K562 (cell line): ENCODE measurements around the gene MON2. TPM values are rescaled to one million over a fixed set of nuclear protein-coding genes. Genes with fewer than 3 reads are reported as not detected.

Experiments
- ETV1 ChIP-seq: fragments of 450-650 bp; conservative IDR thresholded peaks from 2 replicates; pipeline ENCODE4 v1.6.1; 2016; ENCODE audit warnings: missing genetic modification characterization, control low read depth, low read depth, missing compliant biosample characterization
- ETV5 ChIP-seq: sonication (generic); formaldehyde crosslinking; IDR thresholded peaks from 2 replicates; pipeline ENCODE4 v1.4.0; 2020; ENCODE audit warnings: low read depth, mild to moderate bottlenecking, missing genetic modification reagents
- FOXM1 ChIP-seq, 2 experiments: fragments of 450-650 bp in 1 of 2; sonication (generic) in 1 of 2; formaldehyde crosslinking in 1 of 2; IDR thresholded peaks; 2 replicates each; pipeline versions ENCODE4 v1.6.1 to v1.9.0; 2017 to 2022; ENCODE audit warnings: low read depth in 2 of 2, mild to moderate bottlenecking in 2 of 2, missing genetic modification reagents in 1 of 2, moderate library complexity in 1 of 2
- FOXP1 ChIP-seq: sonication (generic); formaldehyde crosslinking; IDR thresholded peaks from 2 replicates; pipeline ENCODE4 v1.8.0; 2022; ENCODE audit warnings: mild to moderate bottlenecking, missing genetic modification reagents
- HDAC1 ChIP-seq, 2 experiments: fragments of 450-650 bp; IDR thresholded peaks; 2 replicates each; pipeline ENCODE4 v1.6.1; 2016 to 2017; ENCODE audit warnings: inconsistent platforms in 1 of 2, mild to moderate bottlenecking in 1 of 2, moderate library complexity in 1 of 2
- HIVEP1 ChIP-seq: fragments of 250-450 bp; sonication (Bioruptor Pico); IDR thresholded peaks from 2 replicates; pipeline ENCODE4 v1.4.0; 2020; ENCODE audit warnings: mild to moderate bottlenecking
- IRF1 ChIP-seq: sonication (generic); formaldehyde crosslinking; IDR thresholded peaks from 2 replicates; pipeline ENCODE4 v1.8.0; 2022; ENCODE audit warnings: missing genetic modification reagents, mild to moderate bottlenecking, borderline replicate concordance
- KLF6 ChIP-seq: fragments of 250-450 bp; sonication (Bioruptor Pico); IDR thresholded peaks from 2 replicates; pipeline ENCODE4 v1.4.0; 2020; ENCODE audit warnings: mild to moderate bottlenecking, moderate library complexity, borderline replicate concordance
- NR1H2 ChIP-seq: sonication (generic); formaldehyde crosslinking; IDR thresholded peaks from 2 replicates; pipeline ENCODE4 v1.4.0; 2020; ENCODE audit warnings: mild to moderate bottlenecking, missing genetic modification reagents
- REST ChIP-seq, 2 experiments: fragments of 450-650 bp; formaldehyde crosslinking in 1 of 2; IDR thresholded peaks; 2 replicates each; pipeline versions ENCODE4 v1.4.0 to v1.6.1; 2014 to 2020; ENCODE audit warnings: mild to moderate bottlenecking in 2 of 2, borderline replicate concordance in 1 of 2, low read depth in 1 of 2
- SP1 ChIP-seq: sonication (generic); formaldehyde crosslinking; IDR thresholded peaks from 2 replicates; pipeline ENCODE4 v1.8.1; 2022; ENCODE audit warnings: mild to moderate bottlenecking, missing genetic modification reagents
- YY1 ChIP-seq, 3 experiments: IDR thresholded peaks; 2 replicates each; pipeline ENCODE4 v1.6.1; 2011; ENCODE audit warnings: low read length in 2 of 3, mild to moderate bottlenecking in 2 of 3, moderate library complexity in 2 of 3, borderline replicate concordance in 1 of 3, control low read depth in 1 of 3, low read depth in 1 of 3; ENCODE audit not compliant: insufficient read depth in 3 of 3, insufficient replicate concordance in 2 of 3, control insufficient read depth in 1 of 3, insufficient read length in 1 of 3; ENCODE audit errors: extremely low read depth in 1 of 3
- ZNF551 ChIP-seq: fragments of 250-450 bp; sonication (Bioruptor Pico); IDR thresholded peaks from 2 replicates; pipeline ENCODE4 v1.5.0; 2021; ENCODE audit warnings: mild to moderate bottlenecking, moderate library complexity
- polyA plus RNA-seq, 8 experiments: library from polyadenylated mRNA; depleted of rRNA in 4 of 8; stranded (reverse) in 5 of 8; unstranded in 3 of 8; fragments of >200 nt; fragmentation: Nextera tagmentation in 2 of 8; fragmentation: Illumina TruSeq in 1 of 8; extraction: Ambion mirVana in 2 of 8; extraction: Trizol in 1 of 8; gene quantifications; 2 replicates each; pipeline versions ENCODE4 v1.2.1 to v1.2.3, GENCODE V29; 2011 to 2014; ENCODE audit warnings: inconsistent platforms in 1 of 8, missing spikeins in 1 of 8
- total RNA-seq, 7 experiments: library from RNA; depleted of rRNA in 6 of 7; stranded (reverse); fragments of >200 nt in 6 of 7; fragmentation: Illumina TruSeq in 2 of 7; extraction: Trizol in 2 of 7; gene quantifications; 2 replicates each; pipeline versions ENCODE4 v1.2.1 to v1.2.3, GENCODE V29; 2011 to 2021; ENCODE audit warnings: low replicate concordance in 1 of 7

The MON2 gene
- total and polyA plus RNA-seq, 9 of the 15 experiments (the other 6 are each of a cell fraction or from before 2014, with no cell fraction given) = 3.6 to 31.6 (median 16.8) TPM

- TF ChIP-seq ZNF551 (CRISPR knock-in tag) (no peak), HDAC1 (IDR thresholded peaks at IDR 0.05) (no peak), NR1H2 (0 out of 2 replicates have a peak, but pooled peaks have one; percentile 49), IRF1 (CRISPR knock-in tag) (no peak), KLF6 (CRISPR knock-in tag) (peak; percentile 10; the same call in 1 of the 2 replicates), ETV1 (tag) (peak; percentile 9; the same call in 1 of the 2 replicates), HIVEP1 (CRISPR knock-in tag) (0 out of 2 replicates have a peak, but pooled peaks have one; percentile 40), YY1 (IDR thresholded peaks at IDR 0.05; ENCODE audit: borderline replicate concordance in 1 of 3, control insufficient read depth in 1 of 3, extremely low read depth in 1 of 3, insufficient read depth in 3 of 3, insufficient read length in 1 of 3, insufficient replicate concordance in 2 of 3, low read depth in 1 of 3, low read length in 2 of 3) (peak in 2 of 3 experiments; percentile 70 to 76), ETV5 (CRISPR knock-in tag) (peak; percentile 46; the same call in 1 of the 2 replicates), FOXP1 (CRISPR knock-in tag) (no peak; the same call in 1 of the 2 replicates), REST (IDR thresholded peaks at IDR 0.05; ENCODE audit: borderline replicate concordance) (no peak), REST (CRISPR knock-in tag; IDR thresholded peaks at IDR 0.05; ENCODE audit: low read depth) (no peak), FOXM1 (IDR thresholded peaks at IDR 0.05; ENCODE audit: low read depth) (no peak), FOXM1 (CRISPR knock-in tag; IDR thresholded peaks at IDR 0.05; ENCODE audit: low read depth) (peak; percentile 88; the same call in 1 of the 2 replicates), SP1 (CRISPR knock-in tag) (peak; percentile 56)
These were observed 136.6 kb downstream of the MON2 start (continued) for GRCh38 chr12:62603061-62603810.
